DOHH2 (cell line): ENCODE data around the gene C14orf180.

ENCODE experiments used
- CTCF ChIP-seq: fragments of 200-600 bp; sonication (generic); IDR thresholded peaks from one replicate; pipeline ENCODE4 v1.5.1; 2014; ENCODE audit warnings: antibody characterized with exemption, mild to moderate bottlenecking, low read depth, low read length; ENCODE audit not compliant: poor library complexity, severe bottlenecking
- EZH2phosphoT487 ChIP-seq: fragments of 200-600 bp; sonication (generic); IDR thresholded peaks from 2 replicates; pipeline ENCODE4 v1.6.1; 2017; ENCODE audit warnings: borderline replicate concordance, mild to moderate bottlenecking, antibody characterized with exemption, low read length, moderate library complexity, mixed read lengths

GRCh38 chr14:104581521-104581920 is 2.0 kb downstream of the C14orf180 start:
- TF ChIP-seq CTCF (no peak), EZH2phosphoT487 (no peak)
